Kidney epithelial cell (primary cell): Measurements from ENCODE around the gene BTN3A1. TPM values are rescaled to one million over a fixed set of nuclear protein-coding genes. Genes with fewer than 3 reads are reported as not detected.

Source experiments
- DNase-seq: peaks from one replicate; pipeline ENCODE4 v3.0.0-alpha.2; 2010; ENCODE audit warnings: low read depth
- H3K27me3 ChIP-seq: 2 replicates; pipeline ENCODE4 v1.6.0; 2011; ENCODE audit warnings: low read length; ENCODE audit not compliant: control insufficient read depth, insufficient read depth
- H3K36me3 ChIP-seq: 2 replicates; pipeline ENCODE4 v1.5.1; 2011; ENCODE audit warnings: low read length; ENCODE audit not compliant: control insufficient read depth, insufficient read depth
- H3K4me3 ChIP-seq: 2 replicates; pipeline ENCODE4 v1.5.1; 2011; ENCODE audit warnings: low read depth, mild to moderate bottlenecking, control low read depth, low read length
- CTCF ChIP-seq: IDR thresholded peaks from 2 replicates; pipeline ENCODE4 v1.5.1; 2011; ENCODE audit warnings: mild to moderate bottlenecking, moderate library complexity, low read length, control low read depth, inconsistent platforms; ENCODE audit not compliant: insufficient read depth, poor library complexity, severe bottlenecking
- total RNA-seq: library from RNA; depleted of rRNA; stranded (reverse); fragments of >200 nt; gene quantifications from 2 replicates; pipeline ENCODE4 v1.2.3, GENCODE V29; 2015

Gene BTN3A1
- total RNA-seq, 1 donor from 2014 or later, result 11.7 TPM

GRCh38 chr6:26382121-26382520 is 20.0 kb upstream of the BTN3A1 start:
- DNase-seq, result no peak
- H3K36me3 ChIP-seq, result no peaks in the 10 kb centered on the region
- no peak overlapping the region for H3K4me3 ChIP-seq
- H3K27me3 ChIP-seq, result no peaks in the 10 kb centered on the region
- no peak for TF ChIP-seq CTCF

DNA sequence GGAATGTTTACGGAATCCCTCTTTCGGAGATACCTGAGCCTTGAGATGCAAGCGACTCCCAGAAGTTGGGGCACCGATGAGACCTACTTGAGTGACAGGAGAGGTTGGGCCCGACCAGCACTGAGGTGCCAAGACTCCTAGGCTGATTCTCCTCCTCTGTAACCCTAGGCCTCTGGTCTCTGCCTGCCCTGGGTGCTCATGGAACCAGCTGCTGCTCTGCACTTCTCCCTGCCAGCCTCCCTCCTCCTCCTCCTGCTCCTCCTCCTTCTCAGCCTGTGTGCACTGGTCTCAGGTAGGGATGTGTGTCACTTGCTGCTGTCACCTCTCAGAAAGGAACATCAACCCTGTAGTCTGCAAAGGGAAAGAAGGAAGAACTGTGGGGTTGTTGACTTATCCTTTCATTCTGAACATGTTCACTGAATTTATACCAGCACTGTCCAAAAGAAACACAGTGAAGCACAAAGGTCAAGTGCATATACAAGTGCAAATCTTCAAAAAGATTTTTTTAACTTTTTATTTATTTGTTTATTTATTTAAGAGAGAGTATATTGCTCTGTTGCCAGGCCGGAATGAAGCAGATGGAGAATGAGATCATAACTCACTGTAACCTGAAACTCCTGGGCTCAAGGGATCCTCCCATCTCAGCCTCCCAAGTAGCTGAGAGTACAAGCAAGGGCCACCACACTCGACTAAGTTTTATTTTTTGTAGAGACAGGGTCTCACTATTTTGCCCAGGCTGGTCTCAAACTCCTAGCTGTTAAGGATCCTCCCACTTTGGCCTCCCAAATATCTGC is 18.3 kb upstream of the BTN3A1 start:
- no peak for TF ChIP-seq CTCF
- Histone ChIP-seq H3K4me3 (peak overlapping the region; percentile 61), H3K36me3 (no peaks in the 10 kb centered on the region), H3K27me3 (no peaks in the 10 kb centered on the region)
- DNase-seq, result no peak

GRCh38 chr6:26385734-26386125 is 16.3 kb upstream of the BTN3A1 start:
- DNase-seq, result no peak
- no peaks in the 10 kb centered on the region for H3K27me3 ChIP-seq
- H3K36me3 ChIP-seq, result no peaks in the 10 kb centered on the region
- H3K4me3 ChIP-seq, result no peak overlapping the region
- no peak for TF ChIP-seq CTCF

DNA sequence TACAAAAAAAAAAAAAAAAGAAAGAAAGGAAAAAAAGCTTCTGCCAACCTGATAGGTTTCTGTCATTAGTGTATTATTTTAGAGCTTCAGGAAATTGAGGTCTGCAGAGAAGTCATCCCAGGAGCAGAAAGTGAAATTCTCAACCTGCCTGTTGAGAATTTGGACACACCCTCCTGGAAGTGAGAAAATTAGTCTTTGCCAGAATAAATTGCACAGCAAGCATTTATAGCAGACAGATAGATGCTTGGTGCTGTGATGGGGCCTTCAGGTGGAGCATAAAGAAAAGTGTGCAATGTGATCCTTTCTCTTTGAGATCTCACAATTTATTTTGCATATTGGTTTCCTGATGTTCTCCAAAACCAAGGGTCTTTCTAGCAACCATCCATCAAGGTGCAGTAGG is 14.5 kb upstream of the BTN3A1 start:
- Histone ChIP-seq H3K4me3 (no peak overlapping the region), H3K36me3 (no peaks in the 10 kb centered on the region), H3K27me3 (no peaks in the 10 kb centered on the region)
- DNase-seq, result no peak
- TF ChIP-seq CTCF, result no peak

DNA sequence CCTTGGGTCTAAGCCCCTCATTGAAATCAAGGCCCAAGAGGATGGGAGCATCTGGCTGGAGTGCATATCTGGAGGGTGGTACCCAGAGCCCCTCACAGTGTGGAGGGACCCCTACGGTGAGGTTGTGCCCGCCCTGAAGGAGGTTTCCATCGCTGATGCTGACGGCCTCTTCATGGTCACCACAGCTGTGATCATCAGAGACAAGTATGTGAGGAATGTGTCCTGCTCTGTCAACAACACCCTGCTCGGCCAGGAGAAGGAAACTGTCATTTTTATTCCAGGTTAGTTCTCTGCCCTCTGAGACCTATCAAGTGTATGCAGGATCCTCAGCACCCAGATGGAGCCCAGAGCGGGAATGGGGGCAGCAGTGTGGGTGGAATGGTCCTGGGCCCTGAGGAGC is 14.1 kb upstream of the BTN3A1 start:
- TF ChIP-seq CTCF, result no peak
- Histone ChIP-seq H3K36me3 (no peaks in the 10 kb centered on the region), H3K4me3 (no peak overlapping the region), H3K27me3 (no peaks in the 10 kb centered on the region)
- DNase-seq, result no peak

- no peaks in the 10 kb centered on the region for H3K27me3 ChIP-seq
Measured at GRCh38 chr6:26388441-26388840, 13.6 kb upstream of the BTN3A1 start.

More at GRCh38 chr6:26388441-26388840, 13.6 kb upstream of the BTN3A1 start:
- Histone ChIP-seq H3K4me3 (no peak overlapping the region), H3K36me3 (no peaks in the 10 kb centered on the region)
- DNase-seq, result no peak
- TF ChIP-seq CTCF, result no peak
